Neural cell (in vitro differentiated cells): ENCODE results near the gene LRRC45. TPM values are rescaled to one million over a fixed set of nuclear protein-coding genes. Genes with fewer than 3 reads are reported as not detected.

ENCODE experiments used
- H2AFZ ChIP-seq: fragments of 200-600, 300-800 bp; sonication (generic), shearing (Covaris generic); 2 replicates; pipeline ENCODE4 v1.6.0; 2014; ENCODE audit warnings: low read depth, mild to moderate bottlenecking, antibody characterized with exemption, low read length, moderate library complexity
- H3F3A ChIP-seq: fragments of 200-600 bp; shearing (Covaris generic); 2 replicates; pipeline ENCODE4 v1.6.1; 2016; ENCODE audit warnings: mild to moderate bottlenecking, moderate library complexity, mixed read lengths, antibody characterized with exemption, low read length; ENCODE audit not compliant: insufficient read depth, poor library complexity, severe bottlenecking
- H3K27ac ChIP-seq: fragments of 200-600, 300-800 bp; sonication (generic), shearing (Covaris generic); 2 replicates; pipeline ENCODE4 v1.5.1; 2014; ENCODE audit warnings: mild to moderate bottlenecking, low read length, moderate library complexity
- H3K27me3 ChIP-seq: fragments of 300-800, 200-600 bp; sonication (generic), shearing (Covaris generic); 2 replicates; pipeline ENCODE4 v1.6.0; 2014; ENCODE audit warnings: mild to moderate bottlenecking, low read depth, low read length, moderate library complexity; ENCODE audit not compliant: insufficient read depth
- H3K36me3 ChIP-seq: fragments of 300-800, 200-600 bp; sonication (generic), shearing (Covaris generic); 2 replicates; pipeline ENCODE4 v1.5.1; 2014; ENCODE audit warnings: mild to moderate bottlenecking, antibody characterized with exemption, low read length, moderate library complexity; ENCODE audit not compliant: insufficient read depth
- H3K4me2 ChIP-seq: fragments of 300-800, 200-600 bp; sonication (generic), shearing (Covaris generic); 2 replicates; pipeline ENCODE4 v1.6.0; 2014; ENCODE audit warnings: mild to moderate bottlenecking, low read length
- H3K4me3 ChIP-seq: fragments of 300-800, 200-600 bp; sonication (generic), shearing (Covaris generic); 2 replicates; pipeline ENCODE4 v1.5.1; 2014; ENCODE audit warnings: mild to moderate bottlenecking, low read length, moderate library complexity
- H3K79me2 ChIP-seq: fragments of 200-600 bp; shearing (Covaris generic); replicated peaks from 2 replicates; pipeline ENCODE4 v1.6.0; 2014; ENCODE audit warnings: mild to moderate bottlenecking, low read length, moderate library complexity; ENCODE audit not compliant: insufficient read depth
- H3K9ac ChIP-seq: fragments of 300-800, 200-600 bp; sonication (generic), shearing (Covaris generic); 2 replicates; pipeline ENCODE4 v1.6.1; 2016; ENCODE audit warnings: mild to moderate bottlenecking, low read length, mixed read lengths
- H3K9me2 ChIP-seq: fragments of 200-600 bp; shearing (Covaris generic); 2 replicates; pipeline ENCODE4 v1.6.1; 2016; ENCODE audit warnings: mild to moderate bottlenecking, low read length, mixed read lengths; ENCODE audit not compliant: insufficient read depth
- H3K9me3 ChIP-seq: fragments of 200-600, 300-800 bp; sonication (generic), shearing (Covaris generic); 2 replicates; pipeline ENCODE4 v1.6.1; 2016; ENCODE audit warnings: mild to moderate bottlenecking, mixed run types, low read length, moderate library complexity, mixed read lengths
- H4K20me1 ChIP-seq: fragments of 200-600 bp; shearing (Covaris generic); 2 replicates; pipeline ENCODE4 v1.6.1; 2016; ENCODE audit warnings: mild to moderate bottlenecking, mixed run types; ENCODE audit not compliant: insufficient read depth
- EP300 ChIP-seq: fragments of 450-650 bp; conservative IDR thresholded peaks from 2 replicates; pipeline ENCODE4 v1.6.1; 2014; ENCODE audit warnings: antibody characterized with exemption, mild to moderate bottlenecking, moderate library complexity; ENCODE audit not compliant: poor library complexity, severe bottlenecking
- EZH2 ChIP-seq: fragments of 200-600, 300-800 bp; shearing (Covaris generic), sonication (generic); IDR thresholded peaks from 2 replicates; pipeline ENCODE4 v1.6.1; 2014; ENCODE audit warnings: antibody characterized with exemption, low read length, borderline replicate concordance, mild to moderate bottlenecking; ENCODE audit not compliant: insufficient read depth, poor library complexity, severe bottlenecking
- MXI1 ChIP-seq: fragments of 450-650 bp; conservative IDR thresholded peaks from 2 replicates; pipeline ENCODE4 v1.6.1; 2014; ENCODE audit warnings: antibody characterized with exemption, mild to moderate bottlenecking; ENCODE audit not compliant: poor library complexity, severe bottlenecking
- POLR2AphosphoS5 ChIP-seq: IDR thresholded peaks from 2 replicates; pipeline ENCODE4 v1.6.1; 2012
- RAD21 ChIP-seq: fragments of 450-650 bp; conservative IDR thresholded peaks from 2 replicates; pipeline ENCODE4 v1.6.1; 2014; ENCODE audit warnings: antibody characterized with exemption, mild to moderate bottlenecking, moderate library complexity
- SMC3 ChIP-seq: fragments of 450-650 bp; conservative IDR thresholded peaks from 2 replicates; pipeline ENCODE4 v1.6.1; 2014; ENCODE audit warnings: antibody characterized with exemption, mild to moderate bottlenecking, moderate library complexity; ENCODE audit not compliant: poor library complexity
- TAF1 ChIP-seq: IDR thresholded peaks from 2 replicates; pipeline ENCODE4 v1.6.1; 2012; ENCODE audit warnings: low read depth
- polyA plus RNA-seq: library from polyadenylated mRNA; depleted of rRNA; stranded (reverse); fragments of >200 nt; gene quantifications from 2 replicates; pipeline ENCODE4 v1.2.3, GENCODE V29; 2014
- TF ChIP-seq, protein P1 (sequence below): IDR thresholded peaks from 2 replicates; pipeline ENCODE4 v1.6.1; 2012; ENCODE audit warnings: borderline replicate concordance
- TF ChIP-seq, protein P2 (sequence below): fragments of 450-650 bp; IDR thresholded peaks from 2 replicates; pipeline ENCODE4 v1.5.1; 2014; ENCODE audit warnings: antibody characterized with exemption, mild to moderate bottlenecking, moderate library complexity; ENCODE audit not compliant: poor library complexity, severe bottlenecking

The LRRC45 gene
- polyA plus RNA-seq, 1 donor from 2014 or later = 51.7 TPM

GRCh38 chr17:81990836-81991683 is 32.0 kb upstream of the LRRC45 start:
- Histone ChIP-seq H3K9me3 (no peaks in the 10 kb centered on the region), H3K27ac (no peak overlapping the region), H3K9me2 (no peaks in the 10 kb centered on the region), H3K4me2 (no peak overlapping the region), H4K20me1 (no peaks in the 10 kb centered on the region), H2AFZ (no peak overlapping the region), H3K9ac (no peak overlapping the region), H3K27me3 (no peaks in the 10 kb centered on the region), H3K4me3 (no peak overlapping the region), H3K36me3 (no peaks in the 10 kb centered on the region), H3K79me2 (no peaks in the 10 kb centered on the region), H3F3A (no peaks in the 10 kb centered on the region)
- TF ChIP-seq SMC3 (no peak), POLR2AphosphoS5 (no peak), RAD21 (no peak), EZH2 (no peak), EP300 (no peak), MXI1 (no peak)
- TF ChIP-seq, protein P1, sequence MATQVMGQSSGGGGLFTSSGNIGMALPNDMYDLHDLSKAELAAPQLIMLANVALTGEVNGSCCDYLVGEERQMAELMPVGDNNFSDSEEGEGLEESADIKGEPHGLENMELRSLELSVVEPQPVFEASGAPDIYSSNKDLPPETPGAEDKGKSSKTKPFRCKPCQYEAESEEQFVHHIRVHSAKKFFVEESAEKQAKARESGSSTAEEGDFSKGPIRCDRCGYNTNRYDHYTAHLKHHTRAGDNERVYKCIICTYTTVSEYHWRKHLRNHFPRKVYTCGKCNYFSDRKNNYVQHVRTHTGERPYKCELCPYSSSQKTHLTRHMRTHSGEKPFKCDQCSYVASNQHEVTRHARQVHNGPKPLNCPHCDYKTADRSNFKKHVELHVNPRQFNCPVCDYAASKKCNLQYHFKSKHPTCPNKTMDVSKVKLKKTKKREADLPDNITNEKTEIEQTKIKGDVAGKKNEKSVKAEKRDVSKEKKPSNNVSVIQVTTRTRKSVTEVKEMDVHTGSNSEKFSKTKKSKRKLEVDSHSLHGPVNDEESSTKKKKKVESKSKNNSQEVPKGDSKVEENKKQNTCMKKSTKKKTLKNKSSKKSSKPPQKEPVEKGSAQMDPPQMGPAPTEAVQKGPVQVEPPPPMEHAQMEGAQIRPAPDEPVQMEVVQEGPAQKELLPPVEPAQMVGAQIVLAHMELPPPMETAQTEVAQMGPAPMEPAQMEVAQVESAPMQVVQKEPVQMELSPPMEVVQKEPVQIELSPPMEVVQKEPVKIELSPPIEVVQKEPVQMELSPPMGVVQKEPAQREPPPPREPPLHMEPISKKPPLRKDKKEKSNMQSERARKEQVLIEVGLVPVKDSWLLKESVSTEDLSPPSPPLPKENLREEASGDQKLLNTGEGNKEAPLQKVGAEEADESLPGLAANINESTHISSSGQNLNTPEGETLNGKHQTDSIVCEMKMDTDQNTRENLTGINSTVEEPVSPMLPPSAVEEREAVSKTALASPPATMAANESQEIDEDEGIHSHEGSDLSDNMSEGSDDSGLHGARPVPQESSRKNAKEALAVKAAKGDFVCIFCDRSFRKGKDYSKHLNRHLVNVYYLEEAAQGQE = no peak
- TF ChIP-seq, protein P2, sequence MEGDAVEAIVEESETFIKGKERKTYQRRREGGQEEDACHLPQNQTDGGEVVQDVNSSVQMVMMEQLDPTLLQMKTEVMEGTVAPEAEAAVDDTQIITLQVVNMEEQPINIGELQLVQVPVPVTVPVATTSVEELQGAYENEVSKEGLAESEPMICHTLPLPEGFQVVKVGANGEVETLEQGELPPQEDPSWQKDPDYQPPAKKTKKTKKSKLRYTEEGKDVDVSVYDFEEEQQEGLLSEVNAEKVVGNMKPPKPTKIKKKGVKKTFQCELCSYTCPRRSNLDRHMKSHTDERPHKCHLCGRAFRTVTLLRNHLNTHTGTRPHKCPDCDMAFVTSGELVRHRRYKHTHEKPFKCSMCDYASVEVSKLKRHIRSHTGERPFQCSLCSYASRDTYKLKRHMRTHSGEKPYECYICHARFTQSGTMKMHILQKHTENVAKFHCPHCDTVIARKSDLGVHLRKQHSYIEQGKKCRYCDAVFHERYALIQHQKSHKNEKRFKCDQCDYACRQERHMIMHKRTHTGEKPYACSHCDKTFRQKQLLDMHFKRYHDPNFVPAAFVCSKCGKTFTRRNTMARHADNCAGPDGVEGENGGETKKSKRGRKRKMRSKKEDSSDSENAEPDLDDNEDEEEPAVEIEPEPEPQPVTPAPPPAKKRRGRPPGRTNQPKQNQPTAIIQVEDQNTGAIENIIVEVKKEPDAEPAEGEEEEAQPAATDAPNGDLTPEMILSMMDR = no peak

- Histone ChIP-seq H3F3A (no peaks in the 10 kb centered on the region), H3K9me2 (no peaks in the 10 kb centered on the region), H3K79me2 (no peaks in the 10 kb centered on the region), H3K27me3 (no peaks in the 10 kb centered on the region), H3K36me3 (no peaks in the 10 kb centered on the region), H3K9me3 (no peaks in the 10 kb centered on the region), H2AFZ (no peak overlapping the region), H3K9ac (no peak overlapping the region), H3K27ac (no peak overlapping the region), H4K20me1 (no peaks in the 10 kb centered on the region), H3K4me2 (no peak overlapping the region), H3K4me3 (no peak overlapping the region)
- TF ChIP-seq MXI1 (no peak), TAF1 (no peak), EZH2 (no peak), POLR2AphosphoS5 (no peak), EP300 (no peak), RAD21 (no peak), SMC3 (no peak)
- TF ChIP-seq, protein P2 = no peak
- TF ChIP-seq, protein P1 = no peak
These were observed 31.3 kb upstream of the LRRC45 start for GRCh38 chr17:81991684-81992305.
